ENCODE data around the gene CPA3.

Gene CPA3

GRCh38 chr3:148889828-148890227 is 24.7 kb downstream of the CPA3 start:
- H3K9me3 ChIP-seq (ENCODE audit: insufficient read depth, low read depth, low read length) = no peaks in the 10 kb centered on the region
- H3K27me3 ChIP-seq (ENCODE audit: insufficient read depth, low read length) = no peaks in the 10 kb centered on the region
- H3K27ac ChIP-seq (ENCODE audit: low read depth, low read length) = no peak overlapping the region
- no peak overlapping the region for H3K9ac ChIP-seq (ENCODE audit: low read depth, low read length)
- no peaks in the 10 kb centered on the region for H3K36me3 ChIP-seq (ENCODE audit: insufficient read depth, low read length)
- H3K4me3 ChIP-seq (ENCODE audit: low read length) = no peak overlapping the region
- WGBS = 83% methylated on average over 1 of the region's 2 CpGs
- H3K4me1 ChIP-seq (ENCODE audit: insufficient read depth, low read length) = no peaks in the 10 kb centered on the region

GRCh38 chr3:148896062-148896461 is 31.0 kb downstream of the CPA3 start:
- no peak overlapping the region for H3K27ac ChIP-seq (ENCODE audit: low read depth, low read length)
- no peak overlapping the region for H3K9ac ChIP-seq (ENCODE audit: low read depth, low read length)
- 84% methylated on average over 3 of the region's 3 CpGs for whole genome bisulfite sequencing

DNA sequence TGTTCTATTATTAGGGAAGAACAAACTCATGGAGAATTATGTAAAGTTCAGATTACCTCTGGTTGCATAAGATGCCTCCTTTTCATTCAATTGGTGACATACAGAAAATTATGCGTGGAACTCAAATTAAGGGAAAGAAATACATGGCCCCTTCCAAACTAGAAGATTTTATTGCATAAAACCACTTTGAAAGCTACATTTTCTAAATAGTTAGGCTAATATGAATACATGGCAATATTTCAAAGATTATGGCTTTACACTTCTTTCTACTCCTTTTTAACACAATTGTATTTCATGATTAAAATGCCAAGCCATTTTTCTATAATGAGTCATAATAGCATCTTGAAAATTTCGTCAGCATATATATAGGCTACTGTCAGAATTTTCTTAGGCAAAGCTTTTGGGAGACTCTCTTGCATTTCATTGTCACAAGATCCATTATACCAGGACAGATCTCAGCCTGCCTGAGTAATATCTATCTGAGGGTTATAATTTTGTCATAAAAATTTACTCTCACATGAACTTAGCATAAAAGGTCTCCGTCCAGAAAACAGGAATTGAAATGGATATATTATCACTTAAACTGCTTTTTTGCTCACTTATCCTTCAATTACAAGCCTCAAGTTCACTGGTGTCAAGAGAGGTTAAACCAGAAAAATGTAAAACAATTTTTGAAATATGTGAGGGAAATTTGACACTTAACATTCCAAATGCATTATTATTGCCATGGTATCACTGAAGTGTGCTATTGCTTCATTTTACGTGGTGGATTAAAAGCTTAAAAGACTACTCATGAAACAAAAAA is 37.1 kb downstream of the CPA3 start:
- Histone ChIP-seq H3K27ac (ENCODE audit: low read depth, low read length) (no peak overlapping the region), H3K4me3 (ENCODE audit: low read length) (no peak overlapping the region), H3K9ac (ENCODE audit: low read depth, low read length) (no peak overlapping the region), H3K27me3 (ENCODE audit: insufficient read depth, low read length) (no peaks in the 10 kb centered on the region), H3K9me3 (ENCODE audit: insufficient read depth, low read depth, low read length) (no peaks in the 10 kb centered on the region), H3K36me3 (ENCODE audit: insufficient read depth, low read length) (no peaks in the 10 kb centered on the region), H3K4me1 (ENCODE audit: insufficient read depth, low read length) (no peaks in the 10 kb centered on the region)
- WGBS = 95% methylated on average over 3 of the region's 4 CpGs

More at GRCh38 chr3:148896062-148896461, 31.0 kb downstream of the CPA3 start:
- Histone ChIP-seq H3K36me3 (ENCODE audit: insufficient read depth, low read length) (no peaks in the 10 kb centered on the region), H3K27me3 (ENCODE audit: insufficient read depth, low read length) (no peaks in the 10 kb centered on the region), H3K4me1 (ENCODE audit: insufficient read depth, low read length) (no peaks in the 10 kb centered on the region), H3K4me3 (ENCODE audit: low read length) (no peak overlapping the region), H3K9me3 (ENCODE audit: insufficient read depth, low read depth, low read length) (no peaks in the 10 kb centered on the region)

- no peaks in the 10 kb centered on the region for H3K9me3 ChIP-seq (ENCODE audit: insufficient read depth, low read depth, low read length)
- no peaks in the 10 kb centered on the region for H3K36me3 ChIP-seq (ENCODE audit: insufficient read depth, low read length)
- no peaks in the 10 kb centered on the region for H3K4me1 ChIP-seq (ENCODE audit: insufficient read depth, low read length)
- no peak overlapping the region for H3K9ac ChIP-seq (ENCODE audit: low read depth, low read length)
- H3K27ac ChIP-seq (ENCODE audit: low read depth, low read length) = no peak overlapping the region
- no peak overlapping the region for H3K4me3 ChIP-seq (ENCODE audit: low read length)
- 92% methylated on average over 2 of the region's 2 CpGs for WGBS
- no peaks in the 10 kb centered on the region for H3K27me3 ChIP-seq (ENCODE audit: insufficient read depth, low read length)
These were observed 37.9 kb downstream of the CPA3 start for GRCh38 chr3:148903022-148903442.

DNA sequence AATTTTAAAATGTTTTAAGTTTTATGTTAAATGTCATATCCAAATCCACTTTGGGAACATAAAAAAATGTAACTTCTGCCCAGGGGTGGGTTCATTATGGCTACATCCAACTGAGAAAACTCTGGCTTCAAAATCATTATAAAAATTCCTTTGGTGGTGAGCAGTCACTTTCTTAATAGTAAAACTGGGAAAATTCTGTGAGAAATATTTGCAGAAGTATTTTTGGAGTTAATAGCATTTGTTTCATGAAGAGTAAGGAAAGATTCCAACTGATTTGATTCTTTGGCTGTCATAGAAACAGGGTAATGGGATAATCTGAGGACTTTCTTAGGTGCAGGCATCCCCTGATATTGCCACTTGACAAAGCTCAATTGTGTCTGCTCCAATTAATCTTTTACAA is 38.8 kb downstream of the CPA3 start:
- no peaks in the 10 kb centered on the region for H3K9me3 ChIP-seq (ENCODE audit: insufficient read depth, low read depth, low read length)
- H3K27ac ChIP-seq (ENCODE audit: low read depth, low read length) = no peak overlapping the region
- no peak overlapping the region for H3K4me3 ChIP-seq (ENCODE audit: low read length)
- no peaks in the 10 kb centered on the region for H3K27me3 ChIP-seq (ENCODE audit: insufficient read depth, low read length)
- no peak overlapping the region for H3K9ac ChIP-seq (ENCODE audit: low read depth, low read length)
- H3K36me3 ChIP-seq (ENCODE audit: insufficient read depth, low read length) = no peaks in the 10 kb centered on the region
- H3K4me1 ChIP-seq (ENCODE audit: insufficient read depth, low read length) = no peaks in the 10 kb centered on the region

GRCh38 chr3:148906667-148907066 is 41.6 kb downstream of the CPA3 start:
- 92% methylated on average over 1 of the region's 2 CpGs for WGBS
- Histone ChIP-seq H3K9me3 (ENCODE audit: insufficient read depth, low read depth, low read length) (no peaks in the 10 kb centered on the region), H3K36me3 (ENCODE audit: insufficient read depth, low read length) (no peaks in the 10 kb centered on the region), H3K27ac (ENCODE audit: low read depth, low read length) (no peak overlapping the region), H3K27me3 (ENCODE audit: insufficient read depth, low read length) (no peaks in the 10 kb centered on the region), H3K4me3 (ENCODE audit: low read length) (no peak overlapping the region), H3K4me1 (ENCODE audit: insufficient read depth, low read length) (0 out of 2 replicates have a peak, but pooled peaks cover 4% of the 10 kb centered on the region), H3K9ac (ENCODE audit: low read depth, low read length) (no peak overlapping the region)

DNA sequence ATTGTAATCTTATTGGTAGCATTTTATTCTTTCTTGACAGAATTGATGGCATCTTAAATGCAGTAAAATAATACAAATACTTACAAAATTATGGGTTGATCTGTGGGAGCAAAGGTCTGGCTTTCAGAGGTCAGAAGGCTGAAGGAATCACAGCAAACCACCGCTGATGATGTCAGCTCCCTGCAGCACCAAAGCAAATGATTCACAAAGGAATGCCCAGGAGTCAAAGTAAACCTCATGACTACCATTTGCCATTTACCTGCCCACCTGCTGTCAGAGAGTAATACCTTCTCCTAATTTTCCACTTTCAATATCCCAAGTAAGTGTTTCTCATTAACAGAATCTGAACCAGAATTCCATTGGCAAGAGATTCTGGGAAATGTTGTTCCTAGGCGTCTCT is 46.1 kb downstream of the CPA3 start:
- no peaks in the 10 kb centered on the region for H3K9me3 ChIP-seq (ENCODE audit: insufficient read depth, low read depth, low read length)
- 0 out of 2 replicates have a peak, but pooled peaks cover 4% of the 10 kb centered on the region for H3K4me1 ChIP-seq (ENCODE audit: insufficient read depth, low read length)
- 42% methylated on average over 2 of the region's 2 CpGs for WGBS
- no peaks in the 10 kb centered on the region for H3K36me3 ChIP-seq (ENCODE audit: insufficient read depth, low read length)
- no peak overlapping the region for H3K9ac ChIP-seq (ENCODE audit: low read depth, low read length)
- no peak overlapping the region for H3K4me3 ChIP-seq (ENCODE audit: low read length)
- no peak overlapping the region for H3K27ac ChIP-seq (ENCODE audit: low read depth, low read length)
- no peaks in the 10 kb centered on the region for H3K27me3 ChIP-seq (ENCODE audit: insufficient read depth, low read length)

- H3K9me3 ChIP-seq (ENCODE audit: insufficient read depth, low read depth, low read length) = no peaks in the 10 kb centered on the region
- WGBS = 92% methylated on average over 1 of the region's 2 CpGs
- H3K27ac ChIP-seq (ENCODE audit: low read depth, low read length) = no peak overlapping the region
- no peaks in the 10 kb centered on the region for H3K36me3 ChIP-seq (ENCODE audit: insufficient read depth, low read length)
- H3K4me1 ChIP-seq (ENCODE audit: insufficient read depth, low read length) = 0 out of 2 replicates have a peak, but pooled peaks cover 4% of the 10 kb centered on the region
- no peak overlapping the region for H3K9ac ChIP-seq (ENCODE audit: low read depth, low read length)
- no peaks in the 10 kb centered on the region for H3K27me3 ChIP-seq (ENCODE audit: insufficient read depth, low read length)
- no peak overlapping the region for H3K4me3 ChIP-seq (ENCODE audit: low read length)
These were observed 46.5 kb downstream of the CPA3 start for GRCh38 chr3:148911592-148911991.

DNA sequence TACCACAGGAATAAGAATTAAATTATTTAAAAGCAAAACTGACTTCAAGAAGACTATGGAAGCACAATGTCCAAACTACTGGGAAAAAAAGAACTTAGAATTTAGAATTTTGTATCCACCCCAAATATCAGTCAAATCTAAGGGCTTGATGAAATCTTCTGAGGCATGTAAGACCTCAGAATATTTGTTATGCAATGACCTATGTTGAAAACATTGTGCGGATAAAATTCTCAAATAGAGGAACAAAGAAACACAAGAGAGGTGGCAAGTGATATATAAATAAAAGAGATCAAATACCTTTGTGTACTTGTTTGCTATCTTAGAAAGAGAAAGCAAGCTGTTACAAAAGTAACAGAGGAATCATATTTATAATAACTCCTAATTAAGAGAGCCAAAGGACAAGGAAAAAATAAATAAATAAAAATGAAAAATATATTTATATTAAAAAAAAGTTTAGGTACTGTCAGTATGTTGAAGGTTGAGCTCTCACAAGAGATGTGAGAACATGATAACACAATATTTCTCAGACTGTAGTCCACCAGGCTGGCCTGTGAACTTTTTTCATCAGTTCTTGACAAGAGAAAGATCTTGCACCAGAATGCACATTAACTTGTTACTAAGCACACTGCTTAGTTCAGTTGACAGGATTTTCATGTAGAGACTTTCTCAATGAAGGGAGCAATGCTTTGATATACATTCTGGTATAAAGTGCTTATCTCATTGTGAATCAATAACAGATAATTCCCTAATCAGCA is 50.0 kb downstream of the CPA3 start:
- Histone ChIP-seq H3K9ac (ENCODE audit: low read depth, low read length) (no peak overlapping the region), H3K27ac (ENCODE audit: low read depth, low read length) (no peak overlapping the region), H3K36me3 (ENCODE audit: insufficient read depth, low read length) (no peaks in the 10 kb centered on the region), H3K27me3 (ENCODE audit: insufficient read depth, low read length) (no peaks in the 10 kb centered on the region), H3K9me3 (ENCODE audit: insufficient read depth, low read depth, low read length) (no peaks in the 10 kb centered on the region), H3K4me3 (ENCODE audit: low read length) (no peak overlapping the region), H3K4me1 (ENCODE audit: insufficient read depth, low read length) (0 out of 2 replicates have a peak, but pooled peaks cover 4% of the 10 kb centered on the region)
- WGBS = 100% methylated on average over 1 of the region's 1 CpG

DNA sequence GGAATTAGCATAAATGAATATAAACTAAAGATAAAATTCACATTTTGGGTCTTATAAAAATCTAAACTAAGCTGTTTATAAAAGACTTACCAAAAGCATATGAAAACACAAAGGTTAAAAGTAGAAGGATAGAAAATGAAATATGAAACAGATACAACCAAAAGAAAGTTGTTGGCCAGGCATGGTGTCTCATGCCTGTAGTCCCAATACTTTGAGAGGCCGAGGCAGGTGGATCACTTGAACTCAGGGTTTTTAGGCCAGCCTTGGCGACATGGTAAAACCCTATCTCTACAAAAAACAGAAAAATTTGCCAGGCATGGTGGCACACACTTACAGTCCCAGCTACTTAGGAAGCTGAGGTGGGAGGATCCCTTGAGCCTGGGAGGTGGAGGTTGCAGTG is 51.0 kb downstream of the CPA3 start:
- 92% methylated on average over 2 of the region's 2 CpGs for WGBS
- no peaks in the 10 kb centered on the region for H3K36me3 ChIP-seq (ENCODE audit: insufficient read depth, low read length)
- no peaks in the 10 kb centered on the region for H3K9me3 ChIP-seq (ENCODE audit: insufficient read depth, low read depth, low read length)
- no peak overlapping the region for H3K9ac ChIP-seq (ENCODE audit: low read depth, low read length)
- no peak overlapping the region for H3K4me3 ChIP-seq (ENCODE audit: low read length)
- H3K27me3 ChIP-seq (ENCODE audit: insufficient read depth, low read length) = no peaks in the 10 kb centered on the region
- no peaks in the 10 kb centered on the region for H3K4me1 ChIP-seq (ENCODE audit: insufficient read depth, low read length)
- H3K27ac ChIP-seq (ENCODE audit: low read depth, low read length) = no peak overlapping the region

- H3K36me3 ChIP-seq (ENCODE audit: insufficient read depth, low read length) = no peaks in the 10 kb centered on the region
- WGBS = 83% methylated on average over 1 of the region's 1 CpG
- H3K9ac ChIP-seq (ENCODE audit: low read depth, low read length) = no peak overlapping the region
- no peaks in the 10 kb centered on the region; the same call in 1 of the 2 replicates for H3K9me3 ChIP-seq (ENCODE audit: insufficient read depth, low read depth, low read length)
- no peaks in the 10 kb centered on the region for H3K27me3 ChIP-seq (ENCODE audit: insufficient read depth, low read length)
- H3K27ac ChIP-seq (ENCODE audit: low read depth, low read length) = no peak overlapping the region
- H3K4me1 ChIP-seq (ENCODE audit: insufficient read depth, low read length) = no peaks in the 10 kb centered on the region
- no peak overlapping the region for H3K4me3 ChIP-seq (ENCODE audit: low read length)
These were observed 57.4 kb downstream of the CPA3 start for GRCh38 chr3:148922467-148922866.

Data from HUES64 (cell line).